HG03439 (cell line): ENCODE data around the gene SLC24A3.
"Not testable (repeated sequence)": the region's sequence is repeated elsewhere in the genome, so short reads cannot be mapped to it uniquely, and the experiment has no call there.

Experiments
- ATAC-seq: cut with Tn5 transposase; IDR thresholded peaks from one replicate; pipeline ENCODE4 v1.9.1; 2021; ENCODE audit warnings: mild to moderate bottlenecking, moderate library complexity; ENCODE audit not compliant: unreplicated experiment

The SLC24A3 gene

DNA sequence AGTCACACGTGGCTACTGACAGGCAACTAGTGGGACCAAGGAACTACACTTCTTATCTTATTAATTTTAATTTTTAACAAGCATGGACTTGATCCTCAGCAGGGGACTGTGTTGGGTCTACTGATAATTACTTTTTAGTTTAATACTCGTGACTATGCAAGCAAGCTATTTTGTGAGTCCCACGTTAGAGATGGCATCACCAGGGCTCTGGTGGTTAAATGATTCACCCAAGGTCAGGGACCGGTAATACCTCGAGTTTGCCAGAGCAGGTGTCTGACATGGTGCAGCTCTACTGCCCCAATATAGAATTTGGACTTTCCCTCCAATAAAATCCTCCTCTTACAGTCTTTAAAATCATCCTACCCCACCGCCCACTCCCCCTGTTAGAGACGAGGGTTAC, 447.0 kb downstream of the SLC24A3 start:
- ATAC-seq = no peak

- no peak for ATAC-seq
Measured at GRCh38 chr20:19660808-19661378, 448.5 kb downstream of the SLC24A3 start.

DNA sequence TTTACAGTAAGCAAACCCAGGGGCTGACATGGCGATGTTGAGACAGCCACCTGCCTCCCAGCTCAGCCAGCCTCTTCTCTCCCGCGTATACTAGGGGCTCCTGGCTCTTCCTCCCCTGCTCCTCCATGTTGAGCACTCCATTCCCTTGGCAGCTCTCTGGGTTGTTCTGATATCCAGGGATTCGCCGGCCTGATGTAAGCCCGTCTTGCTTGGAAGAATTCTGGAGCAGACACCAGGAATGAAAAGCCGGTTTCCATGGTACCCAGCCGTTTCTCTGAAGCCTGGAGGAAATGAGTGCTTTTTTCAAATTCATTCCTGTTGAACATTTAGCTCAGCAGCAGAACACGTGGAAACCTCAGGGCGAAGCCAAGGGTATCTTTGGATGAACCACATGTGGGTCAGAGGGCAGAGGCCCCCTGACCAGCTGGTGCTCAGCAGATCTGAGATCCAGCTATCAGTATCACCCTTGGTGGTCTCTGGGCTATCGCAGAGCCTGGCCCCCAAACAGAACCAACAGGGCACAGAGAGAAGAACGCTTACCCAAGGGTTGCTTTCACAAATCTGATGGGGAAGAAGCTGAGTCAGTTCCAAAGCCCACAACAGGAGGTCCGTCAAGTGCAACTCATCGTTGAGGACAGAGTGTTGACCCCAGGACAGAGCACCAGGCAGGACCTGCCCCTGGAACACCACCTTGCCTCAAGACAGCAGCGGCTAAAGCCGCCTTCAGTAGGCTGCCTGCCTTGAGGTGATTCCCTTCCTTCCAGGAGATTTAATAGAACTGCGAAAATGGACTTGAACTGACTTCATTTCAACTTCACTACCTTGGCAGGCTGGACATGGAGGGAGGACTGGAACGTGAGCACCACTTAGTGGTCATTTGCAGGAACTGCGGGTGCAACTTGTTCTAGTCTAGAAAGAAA, 449.5 kb downstream of the SLC24A3 start:
- ATAC-seq = no peak

GRCh38 chr20:19662637-19662995, 450.2 kb downstream of the SLC24A3 start:
- no peak for ATAC-seq

DNA sequence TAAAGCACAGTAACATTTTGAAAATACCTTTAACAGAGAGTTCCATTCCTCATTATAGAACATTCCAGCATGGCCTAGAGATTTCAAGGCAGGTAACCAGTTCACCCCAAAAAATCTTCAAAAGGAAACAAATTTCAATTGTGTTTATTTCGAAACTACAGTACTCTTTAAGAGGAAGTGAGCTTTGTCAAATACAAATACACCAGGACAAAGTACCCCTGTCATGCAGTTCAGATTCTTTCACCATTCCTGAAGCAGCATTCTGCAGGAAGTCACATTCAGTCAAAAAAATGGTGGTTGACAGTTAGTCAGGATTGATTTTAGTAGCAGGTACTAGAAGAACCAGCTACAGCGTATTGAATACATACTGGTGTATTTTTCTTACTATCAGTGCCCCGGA, 456.0 kb downstream of the SLC24A3 start:
- no peak for ATAC-seq

GRCh38 chr20:19670829-19671228, 458.4 kb downstream of the SLC24A3 start:
- no peak for ATAC-seq

- ATAC-seq = no peak
Measured at GRCh38 chr20:19671374-19671773, 458.9 kb downstream of the SLC24A3 start.

- ATAC-seq = no peak
Measured at GRCh38 chr20:19672498-19672897, 460.1 kb downstream of the SLC24A3 start.

DNA sequence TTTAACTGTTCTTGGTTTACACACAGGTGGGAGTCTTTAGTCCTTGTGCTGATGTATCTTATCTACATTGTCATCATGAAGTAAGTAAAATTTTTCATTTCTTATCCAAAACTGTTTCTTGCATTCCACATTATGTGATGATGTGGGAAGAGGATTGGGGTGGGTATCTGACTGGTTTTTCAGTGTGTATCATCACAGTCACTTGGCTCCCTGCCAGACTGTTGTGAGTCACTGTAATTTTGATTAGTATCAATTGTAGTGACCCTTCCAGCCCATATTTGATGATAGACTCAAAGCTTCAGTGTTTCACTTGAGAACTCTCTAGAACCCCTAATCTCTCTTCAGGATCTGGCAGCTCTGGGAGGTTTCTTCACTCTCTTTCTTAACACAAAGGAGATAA, 461.1 kb downstream of the SLC24A3 start:
- no peak for ATAC-seq

DNA sequence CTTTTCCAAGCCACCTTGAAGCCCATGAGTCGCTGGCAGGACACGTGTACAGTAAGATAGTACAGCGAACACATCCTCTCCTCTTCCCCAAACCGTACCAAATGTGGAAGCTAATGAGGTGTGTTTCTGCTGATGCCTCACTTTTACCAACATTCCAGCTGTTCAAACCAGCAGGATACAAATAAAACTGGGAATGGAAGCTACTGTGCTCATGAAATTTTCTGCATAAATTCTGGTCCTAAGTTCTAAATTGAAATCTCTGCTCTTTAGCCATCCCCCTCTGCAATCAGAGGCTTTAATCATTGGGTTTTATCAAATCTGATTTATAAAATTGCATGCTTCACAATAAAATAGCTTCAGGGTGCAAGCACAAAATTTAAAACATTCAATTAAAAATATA, 463.8 kb downstream of the SLC24A3 start:
- ATAC-seq = no peak

GRCh38 chr20:19677336-19677735, 464.9 kb downstream of the SLC24A3 start:
- no peak for ATAC-seq

- not testable (repeated sequence) for ATAC-seq
Measured at GRCh38 chr20:19678591-19678990, 466.1 kb downstream of the SLC24A3 start.

GRCh38 chr20:19679900-19680495, 467.6 kb downstream of the SLC24A3 start:
- no peak for ATAC-seq

GRCh38 chr20:19682249-19682648, 469.8 kb downstream of the SLC24A3 start:
- no peak for ATAC-seq

DNA sequence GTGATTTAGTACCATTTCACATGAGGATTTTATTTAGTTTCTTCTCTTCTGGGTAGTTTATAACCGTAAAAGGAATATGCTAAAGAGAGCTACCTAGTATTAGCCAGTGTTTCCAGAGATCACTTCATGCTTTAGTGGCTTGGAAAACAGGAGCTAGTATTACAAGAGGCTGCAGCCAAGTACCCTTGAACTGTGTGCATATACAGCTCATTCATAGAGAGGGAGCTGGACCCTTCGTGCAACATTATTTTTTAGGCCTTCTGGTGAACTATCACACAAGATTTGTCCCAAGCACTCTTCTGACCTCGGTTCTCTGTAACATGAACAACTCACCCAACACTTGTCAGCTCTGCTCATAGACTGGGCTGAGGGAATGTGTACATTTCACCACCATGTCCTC, 470.7 kb downstream of the SLC24A3 start:
- no peak for ATAC-seq

GRCh38 chr20:19683822-19684221, 471.4 kb downstream of the SLC24A3 start:
- ATAC-seq = no peak

DNA sequence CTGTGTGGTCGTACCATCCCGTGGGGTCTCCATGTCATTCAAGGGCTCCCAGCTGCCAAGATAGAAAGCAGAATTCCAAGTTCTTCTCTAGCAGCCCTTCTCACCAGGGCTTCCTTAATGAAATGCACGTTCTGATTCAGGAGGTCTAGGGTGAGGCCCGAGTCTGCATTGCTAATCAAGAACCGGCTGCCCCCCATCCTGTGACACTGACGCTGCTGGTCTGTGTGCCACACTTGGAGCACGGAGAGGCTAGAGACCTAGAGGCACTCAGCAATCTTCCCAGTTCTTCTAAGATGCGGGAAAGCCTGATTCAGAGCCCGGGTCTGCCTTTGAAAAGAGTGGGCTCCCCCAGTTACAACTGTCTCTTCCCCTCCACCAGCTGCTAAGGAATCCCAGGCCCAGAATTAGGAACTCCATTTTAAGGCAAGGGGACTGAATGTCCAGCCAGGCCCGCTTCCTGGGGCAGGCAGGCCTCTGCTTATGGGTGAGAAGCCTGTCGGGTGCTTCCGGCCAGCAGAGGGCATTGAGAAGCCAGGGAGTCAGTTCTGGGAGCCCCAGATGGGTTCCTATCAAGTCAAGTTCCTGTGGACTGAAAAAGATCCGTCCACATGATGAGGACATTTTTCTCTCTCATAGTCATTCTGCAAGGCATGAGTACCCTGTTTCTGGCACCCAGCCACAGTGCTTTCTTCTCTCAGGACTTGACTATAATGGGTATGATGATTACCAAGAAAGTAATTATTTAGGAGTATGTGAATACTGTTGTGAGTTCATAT, 475.8 kb downstream of the SLC24A3 start:
- no peak for ATAC-seq

DNA sequence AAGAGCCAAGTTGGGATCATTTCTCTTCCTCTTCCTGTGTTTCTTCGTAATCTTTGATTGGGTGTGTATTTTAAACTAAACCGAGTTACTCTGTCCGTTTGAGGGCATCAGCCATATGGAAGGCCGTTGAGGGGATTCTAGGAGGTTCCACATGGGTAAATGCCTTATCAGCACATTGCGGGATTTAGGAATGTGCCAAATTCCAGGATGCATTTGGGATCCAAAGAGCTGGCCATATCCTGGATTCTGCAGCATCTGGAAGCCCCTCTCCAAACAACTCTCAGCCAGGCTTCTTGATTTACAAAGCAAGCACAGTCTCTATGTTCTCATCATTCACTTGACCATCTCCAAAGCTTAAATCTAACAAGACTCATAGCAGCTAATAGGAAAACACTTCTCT, 478.0 kb downstream of the SLC24A3 start:
- no peak for ATAC-seq

DNA sequence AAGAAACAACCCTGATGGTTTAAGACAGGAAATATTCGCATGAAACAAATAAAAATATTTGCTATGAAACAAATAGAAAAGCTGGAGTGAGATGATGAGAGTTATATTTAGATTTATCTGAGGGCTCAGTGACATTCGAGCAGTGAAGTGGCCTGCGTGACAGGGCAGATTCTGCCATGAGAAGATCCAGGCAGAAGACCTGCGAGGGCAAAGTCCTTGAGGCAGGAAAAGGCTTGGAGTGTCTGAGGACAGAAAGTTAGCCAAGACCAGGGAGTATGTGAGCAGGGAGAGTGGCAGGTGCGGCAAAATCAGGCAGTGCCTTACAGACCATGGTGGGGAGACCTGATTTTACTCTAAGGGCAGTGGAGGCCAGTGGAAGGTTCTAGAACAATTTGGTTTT, 478.7 kb downstream of the SLC24A3 start:
- ATAC-seq = no peak

DNA sequence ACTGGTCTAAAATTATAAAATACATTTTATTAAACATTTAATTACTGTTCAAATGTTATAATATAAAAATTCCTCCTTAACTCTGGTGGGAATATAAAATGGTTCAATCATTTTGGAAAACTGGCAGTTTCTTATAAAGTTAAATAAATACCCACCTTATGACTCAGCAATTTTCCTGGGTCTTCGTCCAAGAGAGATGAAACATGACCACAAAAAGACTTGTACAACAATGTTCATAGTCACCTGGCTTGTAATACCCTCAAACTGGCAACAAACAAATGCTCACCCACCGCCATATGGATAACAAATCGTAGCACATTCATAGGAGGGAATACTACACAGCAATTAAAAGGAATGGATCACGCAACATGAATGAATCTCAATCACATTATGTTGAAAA, 479.7 kb downstream of the SLC24A3 start:
- ATAC-seq = no peak

GRCh38 chr20:19692685-19693119, 480.3 kb downstream of the SLC24A3 start:
- no peak for ATAC-seq
